Neuronal stem cell (in vitro differentiated cells): Measurements from ENCODE around the gene ZACN.

ENCODE experiments used
- DNase-seq: peaks from one replicate; pipeline ENCODE4 v3.0.0-alpha.2; 2013; ENCODE audit warnings: low spot score
- H2AFZ ChIP-seq: one replicate; pipeline ENCODE4 v1.6.1; 2013; ENCODE audit warnings: mild to moderate bottlenecking, low read length, inconsistent platforms
- H2AK5ac ChIP-seq: 2 replicates; pipeline ENCODE4 v1.6.1; 2013; ENCODE audit warnings: low read depth, mild to moderate bottlenecking, inconsistent platforms, low read length, moderate library complexity, mixed read lengths
- H2BK120ac ChIP-seq: 2 replicates; pipeline ENCODE4 v1.6.1; 2013; ENCODE audit warnings: low read depth, mild to moderate bottlenecking, inconsistent platforms, low read length, moderate library complexity, mixed read lengths
- H2BK12ac ChIP-seq: one replicate; pipeline ENCODE4 v1.6.1; 2013; ENCODE audit warnings: low read length, inconsistent platforms
- H2BK15ac ChIP-seq: 2 replicates; pipeline ENCODE4 v1.6.1; 2013; ENCODE audit warnings: mild to moderate bottlenecking, low read length, inconsistent platforms, mixed read lengths
- H2BK5ac ChIP-seq: one replicate; pipeline ENCODE4 v1.6.1; 2013; ENCODE audit warnings: inconsistent platforms, mild to moderate bottlenecking, low read length, moderate library complexity
- H3K14ac ChIP-seq: one replicate; pipeline ENCODE4 v1.6.1; 2013; ENCODE audit warnings: low read length, inconsistent platforms
- H3K18ac ChIP-seq: 2 replicates; pipeline ENCODE4 v1.6.1; 2013; ENCODE audit warnings: low read length, inconsistent platforms
- H3K23ac ChIP-seq: 2 replicates; pipeline ENCODE4 v1.6.1; 2013; ENCODE audit warnings: low read depth, mild to moderate bottlenecking, mixed read lengths, low read length, inconsistent platforms; ENCODE audit not compliant: poor library complexity
- H3K27ac ChIP-seq: replicated peaks from 3 replicates; pipeline ENCODE4 v1.5.1; 2013; ENCODE audit warnings: low read length, inconsistent platforms
- H3K27me3 ChIP-seq, 3 experiments: 2 replicates each; pipeline ENCODE4 v1.6.1; 2013; ENCODE audit warnings: low read length in 3 of 3, mild to moderate bottlenecking in 2 of 3, inconsistent platforms in 1 of 3, low read depth in 1 of 3, mixed read lengths in 1 of 3, moderate library complexity in 1 of 3; ENCODE audit not compliant: control insufficient read depth in 3 of 3, insufficient read depth in 3 of 3
- H3K36me3 ChIP-seq, 2 donors: replicated peaks in 1 of 2; 2 replicates each; pipeline ENCODE4 v1.6.1; 2013; ENCODE audit warnings: low read length in 2 of 2; ENCODE audit not compliant: control insufficient read depth in 2 of 2, insufficient read depth in 2 of 2
- H3K4ac ChIP-seq: 2 replicates; pipeline ENCODE4 v1.6.1; 2013; ENCODE audit warnings: inconsistent platforms, mild to moderate bottlenecking, low read length, moderate library complexity
- H3K4me1 ChIP-seq, 2 donors: 1 replicate in 1 of 2; 2 replicates in 1 of 2; pipeline ENCODE4 v1.6.1; 2013; ENCODE audit warnings: low read length in 2 of 2, low read depth in 1 of 2; ENCODE audit not compliant: control insufficient read depth in 2 of 2, insufficient read depth in 1 of 2
- H3K4me2 ChIP-seq: one replicate; pipeline ENCODE4 v1.6.1; 2013; ENCODE audit warnings: mild to moderate bottlenecking, low read length, inconsistent platforms; ENCODE audit not compliant: insufficient read depth, poor library complexity, severe bottlenecking
- H3K4me3 ChIP-seq, 2 donors: 2 replicates each; pipeline ENCODE4 v1.5.1; 2013; ENCODE audit warnings: low read length in 2 of 2, mild to moderate bottlenecking in 2 of 2, inconsistent platforms in 1 of 2, moderate library complexity in 1 of 2
- H3K79me1 ChIP-seq: one replicate; pipeline ENCODE4 v1.6.1; 2013; ENCODE audit warnings: low read depth, mild to moderate bottlenecking, inconsistent platforms, low read length, moderate library complexity
- H3K9ac ChIP-seq: one replicate; pipeline ENCODE4 v1.6.1; 2013; ENCODE audit warnings: mild to moderate bottlenecking, low read depth, low read length, inconsistent platforms; ENCODE audit not compliant: poor library complexity
- H3K9me3 ChIP-seq, 2 donors: replicated peaks in 1 of 2; 2 replicates each; pipeline versions ENCODE3 to v1.6.1; 2013; ENCODE audit warnings: low read length in 2 of 2, mild to moderate bottlenecking in 2 of 2, inconsistent platforms in 1 of 2, low read depth in 1 of 2, mixed read lengths in 1 of 2, moderate library complexity in 1 of 2; ENCODE audit not compliant: control insufficient read depth in 2 of 2, insufficient read depth in 1 of 2
- H4K8ac ChIP-seq: one replicate; pipeline ENCODE4 v1.6.1; 2013; ENCODE audit warnings: low read depth, mild to moderate bottlenecking, inconsistent platforms, low read length, moderate library complexity
- H4K91ac ChIP-seq: one replicate; pipeline ENCODE4 v1.6.1; 2013; ENCODE audit warnings: low read length, low read depth, mild to moderate bottlenecking, inconsistent platforms; ENCODE audit not compliant: poor library complexity
- WGBS, 2 donors: extraction: QIAGEN DNeasy Blood & Tissue Kit; methylation state at CpG; one replicate each; pipeline ENCODE4 v1.1.7; 2013; ENCODE audit warnings: missing lambda C conversion rate in 2 of 2, mixed read lengths in 1 of 2; ENCODE audit not compliant: insufficient read length in 2 of 2, insufficient replicate concordance in 1 of 2; ENCODE audit errors: extremely low coverage in 2 of 2; 5-methylcytosine and 5-hydroxymethylcytosine counted together

Gene ZACN

GRCh38 chr17:76087531-76087930, 8.5 kb downstream of the ZACN start:
- Histone ChIP-seq H4K8ac (no peak overlapping the region), H3K9me3 (no peaks in the 10 kb centered on the region), H3K4ac (no peak overlapping the region), H3K79me1 (no peaks in the 10 kb centered on the region), H2AK5ac (no peak overlapping the region), H2AFZ (no peak overlapping the region), H2BK15ac (no peak overlapping the region), H2BK12ac (no peak overlapping the region), H4K91ac (no peak overlapping the region), H3K9ac (no peak overlapping the region), H2BK120ac (no peak overlapping the region), H3K23ac (no peak overlapping the region), H3K27me3 (no peaks in the 10 kb centered on the region), H3K18ac (no peak overlapping the region), H3K27ac (no peak overlapping the region), H2BK5ac (peak overlapping the region; percentile 75), H3K36me3 (peaks cover 56 to 97% of the 10 kb centered on the region in 2 donors), H3K4me3 (no peak overlapping the region), H3K4me2 (no peak overlapping the region), H3K4me1 (no peaks in the 10 kb centered on the region), H3K14ac (no peak overlapping the region)
- no peak for DNase-seq
- WGBS, 2 donors, result no CpG with 5 or more reads among the region's 11 CpGs

- H3K9me3 ChIP-seq, result no peaks in the 10 kb centered on the region
- H3K36me3 ChIP-seq, result peaks cover 60 to 97% of the 10 kb centered on the region in 2 donors
- H4K91ac ChIP-seq, result no peak overlapping the region
- no peak overlapping the region for H3K9ac ChIP-seq
- no peak overlapping the region for H2AFZ ChIP-seq
- WGBS, 2 donors, result no CpG with 5 or more reads among the region's 25 CpGs
- H3K4me3 ChIP-seq, result peak overlapping the region in 1 of 2 donors; percentile 65
- H3K14ac ChIP-seq, result no peak overlapping the region
- no peaks in the 10 kb centered on the region for H3K27me3 ChIP-seq
- H3K18ac ChIP-seq, result peak overlapping the region; percentile 38
- H2BK5ac ChIP-seq, result peak overlapping the region; percentile 75
- H2BK15ac ChIP-seq, result no peak overlapping the region
- no peak overlapping the region for H3K4ac ChIP-seq
- H3K23ac ChIP-seq, result no peak overlapping the region
- H3K4me2 ChIP-seq, result no peak overlapping the region
- no peak overlapping the region for H2AK5ac ChIP-seq
- no peak overlapping the region for H4K8ac ChIP-seq
- H3K4me1 ChIP-seq, result no peaks in the 10 kb centered on the region
- no peak overlapping the region for H2BK12ac ChIP-seq
- H3K79me1 ChIP-seq, result peaks cover 2% of the 10 kb centered on the region
- DNase-seq, result no peak
- no peak overlapping the region for H3K27ac ChIP-seq
- no peak overlapping the region for H2BK120ac ChIP-seq
These were observed 9.3 kb downstream of the ZACN start for GRCh38 chr17:76088041-76088867.

GRCh38 chr17:76088868-76089576, 10.0 kb downstream of the ZACN start:
- Histone ChIP-seq H4K91ac (no peak overlapping the region), H3K18ac (peak overlapping the region; percentile 38), H3K4ac (no peak overlapping the region), H3K4me1 (no peaks in the 10 kb centered on the region), H3K9me3 (no peaks in the 10 kb centered on the region), H2AFZ (no peak overlapping the region), H3K23ac (no peak overlapping the region), H3K9ac (no peak overlapping the region), H3K14ac (no peak overlapping the region), H2BK5ac (no peak overlapping the region), H3K4me3 (peak overlapping the region in 1 of 2 donors; percentile 65), H3K79me1 (peaks cover 2% of the 10 kb centered on the region), H3K27ac (no peak overlapping the region), H3K36me3 (peaks cover 64 to 97% of the 10 kb centered on the region in 2 donors), H2AK5ac (no peak overlapping the region), H3K4me2 (no peak overlapping the region), H2BK120ac (no peak overlapping the region), H3K27me3 (no peaks in the 10 kb centered on the region), H2BK15ac (no peak overlapping the region), H4K8ac (no peak overlapping the region), H2BK12ac (no peak overlapping the region)
- no CpG with 5 or more reads among the region's 25 CpGs for WGBS, 2 donors
- no peak for DNase-seq
